HEK293 (cell line): ENCODE results near the gene RPL29.

Experiments
- CTCF ChIA-PET: fragments of 350-600 bp; formaldehyde crosslinking; extraction: SDS; loops from one replicate; lab custom pipeline; 2021; ENCODE audit warnings: antibody characterized with exemption; lab: Yijun Ruan, JAX
- POLR2A ChIA-PET: fragments of 300-600 bp; formaldehyde crosslinking; extraction: SDS; loops from one replicate; lab custom pipeline; 2020; ENCODE audit warnings: antibody characterized with exemption, inconsistent platforms; lab: Yijun Ruan, JAX
- H3K27ac ChIP-seq: fragments of 200-500 bp; sonication (Bioruptor generic); 2 replicates; pipeline ENCODE4 v1.5.1; 2014; ENCODE audit warnings: low read depth, low read length, control low read depth, inconsistent platforms; ENCODE audit errors: extremely low read depth
- H3K36me3 ChIP-seq, 2 experiments: fragments of 200-500 bp in 1 of 2; sonication (Bioruptor generic) in 1 of 2; 1 replicate in 1 of 2; 2 replicates in 1 of 2; pipeline ENCODE4 v1.5.1; 2014 to 2017; ENCODE audit warnings: inconsistent platforms in 2 of 2, low read length in 2 of 2; ENCODE audit not compliant: control insufficient read depth in 2 of 2, insufficient read depth in 1 of 2
- H3K4me1 ChIP-seq: fragments of 200-500 bp; sonication (Bioruptor generic); 2 replicates; pipeline ENCODE4 v1.5.1; 2014; ENCODE audit warnings: mild to moderate bottlenecking, low read length, inconsistent platforms; ENCODE audit not compliant: control insufficient read depth, insufficient read depth
- H3K4me3 ChIP-seq: 2 replicates; pipeline ENCODE4 v1.5.1; 2011; ENCODE audit warnings: low read depth, mild to moderate bottlenecking, control low read depth, low read length, moderate library complexity
- H3K9me3 ChIP-seq: fragments of 200-500 bp; sonication (Bioruptor generic); 2 replicates; pipeline ENCODE4 v1.5.1; 2014; ENCODE audit warnings: low read depth, low read length, inconsistent platforms; ENCODE audit not compliant: control insufficient read depth, insufficient read depth
- ELK4 ChIP-seq: IDR thresholded peaks from 2 replicates; pipeline ENCODE4 v1.6.1; 2011; ENCODE audit warnings: mild to moderate bottlenecking, low read depth, low read length, borderline replicate concordance
- REST ChIP-seq: fragments of 450-650 bp; formaldehyde crosslinking; IDR thresholded peaks from 2 replicates; pipeline ENCODE4 v1.5.1; 2016; ENCODE audit warnings: missing biosample characterization, missing genetic modification characterization
- YY2 ChIP-seq: fragments of 450-650 bp; formaldehyde crosslinking; IDR thresholded peaks from 2 replicates; pipeline ENCODE4 v1.5.1; 2016; ENCODE audit warnings: missing biosample characterization, missing genetic modification characterization
- ZBTB17 ChIP-seq: fragments of 450-650 bp; formaldehyde crosslinking; IDR thresholded peaks from 2 replicates; pipeline ENCODE4 v1.5.1; 2016; ENCODE audit warnings: missing biosample characterization, missing genetic modification characterization
- ZBTB20 ChIP-seq: fragments of 450-650 bp; formaldehyde crosslinking; IDR thresholded peaks from 2 replicates; pipeline ENCODE4 v1.5.1; 2016; ENCODE audit warnings: missing biosample characterization, missing genetic modification characterization
- ZBTB26 ChIP-seq: fragments of 450-650 bp; formaldehyde crosslinking; optimal IDR thresholded peaks from 2 replicates; pipeline ENCODE3; 2016; ENCODE audit warnings: missing biosample characterization, mild to moderate bottlenecking, missing genetic modification characterization
- ZBTB6 ChIP-seq: fragments of 450-650 bp; formaldehyde crosslinking; IDR thresholded peaks from 2 replicates; pipeline ENCODE4 v1.5.1; 2017; ENCODE audit warnings: missing biosample characterization, missing genetic modification characterization
- ZBTB7A ChIP-seq: fragments of 450-650 bp; formaldehyde crosslinking; IDR thresholded peaks from 2 replicates; pipeline ENCODE4 v1.5.1; 2016; ENCODE audit warnings: low read depth, missing biosample characterization, missing genetic modification characterization
- ZNF155 ChIP-seq: fragments of 450-650 bp; formaldehyde crosslinking; IDR thresholded peaks from 2 replicates; pipeline ENCODE4 v1.5.1; 2016; ENCODE audit warnings: missing biosample characterization, missing genetic modification characterization
- ZNF350 ChIP-seq: fragments of 450-650 bp; formaldehyde crosslinking; IDR thresholded peaks from 2 replicates; pipeline ENCODE4 v1.5.0; 2017; ENCODE audit warnings: missing biosample characterization, mild to moderate bottlenecking, missing genetic modification characterization
- ZNF423 ChIP-seq: fragments of 450-650 bp; formaldehyde crosslinking; IDR thresholded peaks from 2 replicates; pipeline ENCODE4 v1.5.1; 2016; ENCODE audit warnings: missing biosample characterization, missing genetic modification characterization
- ZNF521 ChIP-seq: fragments of 450-650 bp; formaldehyde crosslinking; IDR thresholded peaks from 2 replicates; pipeline ENCODE4 v1.5.1; 2017; ENCODE audit warnings: missing biosample characterization, mild to moderate bottlenecking, missing genetic modification characterization
- ZNF530 ChIP-seq: fragments of 450-650 bp; formaldehyde crosslinking; IDR thresholded peaks from 2 replicates; pipeline ENCODE4 v1.5.1; 2016; ENCODE audit warnings: low read depth, missing biosample characterization, missing genetic modification characterization
- ZNF544 ChIP-seq: fragments of 450-650 bp; formaldehyde crosslinking; IDR thresholded peaks from 2 replicates; pipeline ENCODE4 v1.5.0; 2017; ENCODE audit warnings: missing biosample characterization, missing genetic modification characterization
- ZNF561 ChIP-seq: fragments of 450-650 bp; IDR thresholded peaks from 2 replicates; pipeline ENCODE4 v1.5.1; 2018; ENCODE audit warnings: missing biosample characterization, missing genetic modification characterization, borderline replicate concordance
- ZNF623 ChIP-seq: fragments of 450-650 bp; formaldehyde crosslinking; IDR thresholded peaks from 2 replicates; pipeline ENCODE4 v1.5.1; 2016; ENCODE audit warnings: missing biosample characterization, missing genetic modification characterization
- ZNF629 ChIP-seq: fragments of 450-650 bp; formaldehyde crosslinking; IDR thresholded peaks from 2 replicates; pipeline ENCODE4 v1.5.1; 2017; ENCODE audit warnings: missing biosample characterization, missing genetic modification characterization
- ZNF645 ChIP-seq: fragments of 450-650 bp; formaldehyde crosslinking; IDR thresholded peaks from 2 replicates; pipeline ENCODE4; 2016; ENCODE audit warnings: missing biosample characterization, missing genetic modification characterization
- ZNF654 ChIP-seq: fragments of 450-650 bp; formaldehyde crosslinking; IDR thresholded peaks from 2 replicates; pipeline ENCODE4 v1.5.1; 2016; ENCODE audit warnings: low read depth, missing biosample characterization, missing genetic modification characterization
- ZNF664 ChIP-seq: fragments of 450-650 bp; formaldehyde crosslinking; IDR thresholded peaks from 2 replicates; pipeline ENCODE4 v1.5.1; 2016; ENCODE audit warnings: missing biosample characterization, missing genetic modification characterization
- ZNF670 ChIP-seq: fragments of 450-650 bp; formaldehyde crosslinking; IDR thresholded peaks from 2 replicates; pipeline ENCODE4 v1.5.1; 2016; ENCODE audit warnings: missing biosample characterization, missing genetic modification characterization, low read depth
- ZNF704 ChIP-seq: fragments of 450-650 bp; formaldehyde crosslinking; IDR thresholded peaks from 2 replicates; pipeline ENCODE4 v1.5.1; 2016; ENCODE audit warnings: missing biosample characterization, missing genetic modification characterization
- ZNF785 ChIP-seq: fragments of 450-650 bp; formaldehyde crosslinking; IDR thresholded peaks from 2 replicates; pipeline ENCODE4 v1.5.1; 2016; ENCODE audit warnings: missing biosample characterization, missing genetic modification characterization
- ZSCAN16 ChIP-seq: fragments of 450-650 bp; formaldehyde crosslinking; IDR thresholded peaks from 2 replicates; pipeline ENCODE4 v1.5.1; 2016; ENCODE audit warnings: missing biosample characterization, missing genetic modification characterization
- ZXDB ChIP-seq: fragments of 450-650 bp; formaldehyde crosslinking; IDR thresholded peaks from 2 replicates; pipeline ENCODE4 v1.5.1; 2016; ENCODE audit warnings: missing biosample characterization, missing genetic modification characterization

Gene RPL29

GRCh38 chr3:52040600-52040999 lies 44.9 kb upstream of the RPL29 start:
- Histone ChIP-seq H3K36me3 (no peaks in the 10 kb centered on the region), H3K9me3 (no peaks in the 10 kb centered on the region), H3K4me3 (no peak overlapping the region), H3K27ac (no peak overlapping the region), H3K4me1 (no peaks in the 10 kb centered on the region)
- no peak for TF ChIP-seq ZNF670
- TF ChIP-seq ZNF664 (tag by site-specific recombination) = no peak
- TF ChIP-seq ZNF544 (tag by site-specific recombination) = no peak
- TF ChIP-seq ZXDB (tag by site-specific recombination) = no peak
- no peak for TF ChIP-seq ZNF561 (tag by site-specific recombination)
- TF ChIP-seq ZNF423 (tag by site-specific recombination) = no peak
- CTCF ChIA-PET = no interaction called here
- POLR2A ChIA-PET = interaction anchor here (0.9 to 1.3 kb wide), 2 partner anchors 9 to 17 kb away, joined by 3 read pairs; no protein-coding TSS in a partner anchor

GRCh38 chr3:52039846-52040245 lies 44.2 kb upstream of the RPL29 start:
- no peak overlapping the region for H3K4me3 ChIP-seq
- ChIA-PET CTCF (no interaction called here), POLR2A (no interaction called here)
- H3K27ac ChIP-seq = no peak overlapping the region
- H3K36me3 ChIP-seq = no peaks in the 10 kb centered on the region
- TF ChIP-seq ZNF623 (tag by site-specific recombination) (no peak), ZBTB7A (tag by site-specific recombination) (no peak), YY2 (tag by site-specific recombination) (no peak), ZBTB6 (tag by site-specific recombination) (no peak), ZSCAN16 (tag by site-specific recombination) (no peak), ZNF785 (tag by site-specific recombination) (no peak), ZNF155 (no peak), ZNF629 (tag by site-specific recombination) (no peak)
- H3K4me1 ChIP-seq = no peaks in the 10 kb centered on the region
- H3K9me3 ChIP-seq = no peaks in the 10 kb centered on the region

GRCh38 chr3:52039426-52039825 lies 43.7 kb upstream of the RPL29 start:
- TF ChIP-seq ZNF521 (no peak), ZBTB17 (tag by site-specific recombination) (no peak), ZBTB20 (tag by site-specific recombination) (no peak), ZNF704 (tag by site-specific recombination) (no peak), ELK4 (no peak), ZBTB26 (tag by site-specific recombination) (no peak), ZNF645 (tag by site-specific recombination) (no peak), ZNF350 (no peak), ZNF654 (tag by site-specific recombination) (no peak), ZNF530 (tag by site-specific recombination) (no peak), REST (tag by site-specific recombination) (no peak)

More at GRCh38 chr3:52039426-52039825, 43.7 kb upstream of the RPL29 start:
- H3K4me1 ChIP-seq = no peaks in the 10 kb centered on the region
- CTCF ChIA-PET = no interaction called here
- no peaks in the 10 kb centered on the region for H3K36me3 ChIP-seq
- H3K27ac ChIP-seq = no peak overlapping the region
- H3K9me3 ChIP-seq = no peaks in the 10 kb centered on the region
- POLR2A ChIA-PET = no interaction called here
- H3K4me3 ChIP-seq = no peak overlapping the region
